ENCODE results near the gene RHBDF2. TPM values are rescaled to one million over a fixed set of nuclear protein-coding genes. Genes with fewer than 3 reads are reported as not detected.

The RHBDF2 gene
- total RNA-seq, 1 donor from 2014 or later = 40.1 TPM

DNA sequence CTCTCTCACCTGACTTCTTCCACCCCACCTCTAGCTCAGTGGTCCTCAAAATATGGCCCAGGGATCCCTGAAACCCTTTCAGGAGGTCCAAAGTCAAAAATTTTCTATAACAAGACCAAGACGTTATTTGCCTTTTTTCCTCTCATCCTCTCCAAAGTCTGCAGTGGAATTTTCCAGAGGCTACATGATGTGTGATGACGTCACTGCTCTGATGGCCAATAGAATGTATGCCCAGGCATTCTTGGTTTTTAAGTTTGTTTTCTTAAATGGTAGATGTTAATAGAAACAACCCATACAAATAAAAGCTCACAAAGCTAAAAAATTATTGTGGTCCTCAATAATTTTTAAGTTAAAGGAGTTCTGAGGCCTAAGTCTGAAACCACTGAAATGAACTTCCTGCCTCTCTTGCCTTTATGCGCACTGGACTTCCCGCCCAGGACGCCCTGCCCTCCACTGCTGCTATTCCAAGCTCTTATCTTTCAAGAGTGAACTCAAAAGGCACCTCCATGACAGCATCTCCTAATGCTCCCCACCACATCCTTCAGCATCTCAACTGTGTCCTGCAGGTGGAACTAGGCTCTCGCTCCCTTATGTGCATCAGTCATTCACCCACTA is 61.8 kb downstream of the RHBDF2 start:
- no peak for DNase-seq (ENCODE audit: low read depth)

DNA sequence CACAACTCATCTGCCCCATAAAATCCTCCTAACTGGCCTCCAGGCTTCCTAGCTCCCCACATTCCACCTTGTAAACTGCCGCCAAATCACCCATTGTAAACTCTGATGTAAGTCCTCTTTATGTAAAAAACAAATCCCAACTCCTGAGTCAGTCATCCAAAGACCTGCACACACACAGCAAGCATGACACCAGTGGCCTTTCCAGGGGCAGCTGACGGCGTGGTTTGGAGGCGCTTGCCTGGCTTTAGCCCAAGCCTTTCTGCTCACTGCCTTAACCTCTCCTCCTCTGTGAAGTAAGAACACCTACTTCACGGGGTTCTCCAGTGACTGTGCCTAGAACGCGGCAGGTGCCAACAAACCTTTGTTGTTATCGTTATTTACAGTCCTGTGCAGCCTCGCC is 62.3 kb downstream of the RHBDF2 start:
- peak; percentile 73 for DNase-seq (ENCODE audit: low read depth)

DNA sequence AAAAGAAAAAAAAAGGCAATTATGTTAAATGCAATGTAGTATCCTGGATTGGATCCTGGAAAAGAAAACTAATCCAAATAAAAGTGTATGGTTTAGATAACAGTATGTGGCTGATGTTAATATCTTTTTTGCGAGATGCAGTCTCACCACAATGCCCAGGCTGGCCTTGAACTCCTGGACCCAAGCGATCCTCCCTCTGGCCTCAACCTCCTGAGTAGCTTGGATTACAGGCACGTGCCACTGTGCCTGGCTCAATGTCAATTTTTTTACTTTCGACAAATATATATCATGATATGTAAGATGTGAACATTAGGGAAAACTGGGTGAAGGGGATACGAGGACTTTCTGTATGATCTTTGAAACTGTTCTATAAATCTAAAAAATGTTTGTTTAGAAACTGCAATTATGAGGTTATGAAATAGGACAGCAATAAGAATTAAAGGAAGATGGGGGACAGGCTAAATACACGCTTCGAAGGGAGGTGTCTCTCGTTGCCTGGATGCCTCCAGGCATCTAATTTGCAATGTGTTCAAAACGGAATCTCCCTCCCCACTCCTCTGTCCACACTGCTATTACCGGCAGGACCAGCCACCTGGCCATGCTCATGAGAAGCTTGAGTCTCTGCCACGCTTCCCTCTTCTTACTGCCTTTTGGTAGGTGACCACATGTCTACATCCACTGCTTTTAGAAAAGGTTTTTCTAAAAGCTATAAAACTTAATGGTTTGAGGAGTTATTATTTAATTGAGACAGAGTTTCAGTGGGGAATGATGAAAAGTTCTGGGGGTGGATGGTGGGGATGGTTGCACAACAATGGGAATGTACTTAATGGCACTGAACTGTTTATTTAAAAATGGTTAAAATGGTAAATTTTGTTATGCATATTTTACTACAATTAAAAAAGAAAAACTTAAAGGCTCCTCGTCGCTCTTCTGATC is 63.5 kb downstream of the RHBDF2 start:
- peak; percentile 60 for DNase-seq (ENCODE audit: low read depth)

GRCh38 chr17:76435751-76436150 is 65.5 kb downstream of the RHBDF2 start:
- no peak for DNase-seq (ENCODE audit: low read depth)

DNA sequence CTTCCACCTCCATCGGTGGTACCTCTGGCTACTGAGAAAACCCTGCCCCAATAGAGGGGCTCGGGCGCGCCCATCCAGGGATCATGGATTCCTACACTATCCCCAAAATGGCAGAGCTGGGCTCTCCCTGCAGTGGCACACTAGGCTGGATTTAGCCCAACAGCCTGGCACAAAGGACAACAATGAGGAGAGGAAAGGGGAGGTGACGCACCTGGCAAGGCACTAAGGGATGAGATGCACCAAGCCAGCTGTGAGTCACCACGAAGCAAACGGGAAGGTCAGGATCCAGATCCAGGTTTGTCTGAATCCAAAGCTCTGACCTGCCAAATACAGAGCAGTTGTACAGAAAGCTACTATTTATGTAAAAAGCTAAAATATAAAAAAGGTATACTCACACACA is 66.4 kb downstream of the RHBDF2 start:
- DNase-seq (ENCODE audit: low read depth) = no peak

DNA sequence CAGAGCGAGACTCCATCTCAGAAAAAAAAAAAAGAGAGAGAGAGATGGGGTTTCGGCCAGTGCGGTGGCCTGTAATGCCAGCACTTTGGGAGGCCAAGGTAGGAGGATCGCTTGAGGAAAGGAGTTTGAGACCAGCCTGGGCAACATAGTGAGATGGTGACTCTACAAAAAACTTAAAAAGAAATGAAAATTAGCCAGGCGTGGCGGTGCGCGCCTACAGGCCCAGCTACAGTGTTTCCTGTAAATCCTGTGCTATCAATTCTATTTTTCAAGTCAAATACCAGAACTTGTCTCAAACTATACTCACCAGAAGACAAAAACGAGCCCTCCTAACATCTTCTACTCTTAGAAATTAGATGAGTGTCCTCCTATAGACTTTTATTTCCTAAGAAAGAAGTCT is 67.5 kb downstream of the RHBDF2 start:
- DNase-seq (ENCODE audit: low read depth) = no peak

DNA sequence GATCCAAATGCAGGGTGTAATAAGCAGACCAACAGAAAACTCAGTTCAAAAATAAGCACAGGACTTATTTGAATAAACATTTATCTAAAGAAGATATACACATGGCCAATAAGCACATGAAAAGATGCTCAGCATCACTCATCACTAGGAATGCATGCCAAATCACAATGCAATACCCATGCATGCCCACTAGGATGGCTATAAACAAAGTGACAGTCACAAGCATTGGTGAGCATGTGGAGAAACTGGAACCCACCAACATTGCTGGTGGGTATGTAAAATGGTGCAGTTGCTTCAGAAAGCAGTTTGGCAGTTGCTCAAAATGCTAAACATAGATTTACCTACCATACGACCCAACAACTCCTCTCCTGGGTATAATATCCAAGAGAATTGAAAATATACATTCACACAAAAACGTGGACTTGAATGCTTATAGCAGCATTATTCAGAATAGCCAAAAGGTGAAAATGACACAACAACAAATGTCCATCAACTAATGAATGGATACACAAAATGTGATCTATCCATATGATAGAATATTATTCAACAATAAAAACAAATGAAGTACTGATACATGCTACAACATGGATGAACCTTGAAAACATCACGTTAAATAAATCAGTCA is 68.4 kb downstream of the RHBDF2 start:
- DNase-seq (ENCODE audit: low read depth) = peak; percentile 33

- no peak for DNase-seq (ENCODE audit: low read depth)
Observed at GRCh38 chr17:76432004-76432403, 69.2 kb downstream of the RHBDF2 start.

DNA sequence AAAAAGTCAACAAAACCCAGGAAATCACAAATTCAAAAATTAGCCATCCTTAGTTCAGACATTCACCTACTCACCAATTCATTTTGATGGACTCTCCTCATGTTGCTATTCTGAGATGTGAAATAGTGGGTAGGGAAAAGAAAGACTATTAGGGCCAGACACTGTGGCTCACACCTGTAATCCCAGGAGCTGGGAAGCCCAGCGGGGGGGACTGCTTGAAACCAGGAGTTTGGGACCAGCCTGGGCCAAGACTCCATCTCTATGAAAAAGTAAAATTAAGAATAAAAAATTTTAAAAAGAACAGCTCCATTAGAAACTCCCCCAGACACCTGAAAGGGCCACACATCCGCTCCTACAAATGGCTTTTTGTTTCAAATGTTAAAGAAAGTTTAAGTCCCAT is 69.7 kb downstream of the RHBDF2 start:
- no peak for DNase-seq (ENCODE audit: low read depth)

GRCh38 chr17:76428511-76428910 is 72.7 kb downstream of the RHBDF2 start:
- DNase-seq (ENCODE audit: low read depth) = no peak

DNA sequence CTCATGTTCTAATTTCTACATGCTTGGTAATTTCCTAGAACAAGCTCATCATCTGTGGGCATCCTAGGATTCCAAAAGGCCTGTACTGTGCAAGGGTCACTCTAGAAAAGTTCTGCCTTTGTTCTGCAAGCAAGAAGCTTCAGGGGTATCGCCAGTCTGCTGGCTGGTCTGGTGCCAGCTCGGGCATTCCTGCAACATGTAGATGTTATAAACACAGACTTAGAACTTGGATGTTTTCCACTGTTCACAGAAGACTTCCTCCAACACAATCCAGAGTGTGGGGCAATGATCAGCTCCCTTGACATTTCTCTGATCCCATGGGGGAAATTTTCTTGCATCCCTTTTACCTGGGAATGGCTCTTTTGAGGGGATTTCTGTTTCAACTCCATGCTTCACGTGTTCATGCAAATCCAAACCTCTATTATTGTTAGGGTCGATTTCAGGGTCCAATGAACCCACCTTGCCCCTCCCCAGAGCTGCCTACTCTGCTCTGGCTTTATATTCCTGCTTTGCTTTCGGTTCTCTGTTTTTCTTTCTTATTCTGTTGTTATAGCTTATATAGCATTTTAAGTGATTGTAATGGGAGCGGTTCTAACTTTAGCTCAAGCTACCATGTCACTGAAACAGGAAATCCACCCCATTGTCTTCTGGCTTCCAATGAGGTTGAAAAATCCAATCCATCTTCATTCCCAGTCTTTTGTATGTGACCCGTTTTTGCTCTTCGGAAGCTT is 73.6 kb downstream of the RHBDF2 start:
- peak; percentile 88 for DNase-seq (ENCODE audit: low read depth)

DNA sequence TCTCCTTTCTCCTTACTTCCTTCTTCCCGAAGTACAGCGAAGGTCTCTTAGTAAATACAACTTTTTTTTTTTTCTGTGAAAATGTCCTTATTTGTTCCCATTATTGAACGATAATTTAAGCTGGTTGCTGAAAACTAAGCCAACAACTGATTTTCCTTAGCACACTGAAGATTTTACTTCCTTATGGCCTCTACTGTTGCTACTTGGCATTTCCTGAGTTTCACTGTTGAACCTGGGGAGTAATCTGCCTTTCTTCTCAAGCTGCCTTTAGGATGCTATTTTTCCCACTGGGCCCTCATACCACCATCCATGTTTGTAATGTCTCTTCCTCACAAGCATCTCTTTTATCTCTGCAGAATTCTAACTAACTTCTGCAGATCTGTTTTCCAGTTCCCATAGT is 74.4 kb downstream of the RHBDF2 start:
- DNase-seq (ENCODE audit: low read depth) = no peak

GRCh38 chr17:76422860-76423259 is 78.4 kb downstream of the RHBDF2 start:
- no peak for DNase-seq (ENCODE audit: low read depth)

GRCh38 chr17:76422406-76422805 is 78.8 kb downstream of the RHBDF2 start:
- no peak for DNase-seq (ENCODE audit: low read depth)

DNA sequence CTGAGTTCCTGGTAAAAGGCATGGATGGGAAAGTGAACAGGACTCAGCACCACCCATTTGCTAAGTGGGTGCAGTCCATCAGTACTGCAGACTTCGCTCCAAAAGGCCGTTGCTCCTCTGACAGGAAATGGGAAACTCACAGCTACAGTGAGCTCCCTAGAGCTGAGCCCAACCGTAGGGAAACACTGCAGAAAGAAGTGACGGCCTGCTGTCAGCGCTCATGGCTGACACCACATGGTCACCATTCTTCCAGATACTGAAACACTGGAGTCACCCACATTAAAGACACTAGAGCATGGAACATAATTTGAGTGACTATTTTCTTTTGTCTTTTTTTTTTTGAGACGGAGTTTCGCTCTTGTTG is 80.2 kb downstream of the RHBDF2 start:
- no peak for DNase-seq (ENCODE audit: low read depth)

Other genes starting within 250 kb of the RHBDF2 start
- gene UBALD2, start 236.1 kb downstream of the RHBDF2 start, total RNA-seq = 2.9 and 3.3 TPM in 2 replicates
- 1.4 and 2.8 TPM in 2 replicates for gene QRICH2, start 193.1 kb downstream of the RHBDF2 start, total RNA-seq
- gene PRPSAP1, start 147.5 kb downstream of the RHBDF2 start, total RNA-seq = 54.5 and 58.5 TPM in 2 replicates
- 16.5 and 118 TPM in 2 replicates for gene SPHK1, start 116.8 kb downstream of the RHBDF2 start, total RNA-seq
- gene UBE2O, start 48.3 kb downstream of the RHBDF2 start, total RNA-seq = 9.9 and 36.8 TPM in 2 replicates
- 0.10 TPM in 1 of 2 replicates, not detected in the other for gene AANAT, start 33.8 kb downstream of the RHBDF2 start, total RNA-seq
- 10.3 and 49.8 TPM in 2 replicates for gene CYGB, start 36.3 kb upstream of the RHBDF2 start, total RNA-seq
- gene PRCD, start 38.6 kb upstream of the RHBDF2 start, total RNA-seq = 0.94 and 5.0 TPM in 2 replicates
- gene ST6GALNAC2, start 84.4 kb upstream of the RHBDF2 start, total RNA-seq = 3.5 and 8.0 TPM in 2 replicates
- gene ST6GALNAC1, start 142.3 kb upstream of the RHBDF2 start, total RNA-seq = 0.52 TPM in 1 of 2 replicates, not detected in the other
- 152 and 286 TPM in 2 replicates for gene MXRA7, start 209.5 kb upstream of the RHBDF2 start, total RNA-seq
- 18.2 and 18.4 TPM in 2 replicates for gene JMJD6, start 225.2 kb upstream of the RHBDF2 start, total RNA-seq
- 27.0 and 31.6 TPM in 2 replicates for gene METTL23, start 225.4 kb upstream of the RHBDF2 start, total RNA-seq
- gene SRSF2, start 235.9 kb upstream of the RHBDF2 start, total RNA-seq = 121 and 147 TPM in 2 replicates
- 21.1 and 23.1 TPM in 2 replicates for gene MFSD11, start 236.7 kb upstream of the RHBDF2 start, total RNA-seq